Panc1 (cell line): ENCODE data around the gene MAK.

Experiments used
- CTCF ChIP-seq: fragments of 450-650 bp; IDR thresholded peaks from 2 replicates; pipeline ENCODE4 v1.5.1; 2017; ENCODE audit warnings: mild to moderate bottlenecking
- POLR2AphosphoS5 ChIP-seq: IDR thresholded peaks from 2 replicates; pipeline ENCODE4 v1.6.1; 2012; ENCODE audit warnings: mild to moderate bottlenecking, low read depth, low read length, moderate library complexity
- TCF7L2 ChIP-seq: IDR thresholded peaks from 2 replicates; pipeline ENCODE4 v1.6.1; 2011; ENCODE audit warnings: mild to moderate bottlenecking, low read depth, low read length, inconsistent platforms

- TF ChIP-seq TCF7L2 (no peak), CTCF (no peak), POLR2AphosphoS5 (no peak)
Observed at GRCh38 chr6:10867952-10868351, 29.6 kb upstream of the MAK start.
